LHCN-M2 (cell line): ENCODE results near the gene KRTCAP3. TPM values are rescaled to one million over a fixed set of nuclear protein-coding genes. Genes with fewer than 3 reads are reported as not detected.
A peak's percentile ranks its signal among the peaks of the same experiment; 100 is the strongest.
"Not testable (repeated sequence)": the region's sequence is repeated elsewhere in the genome, so short reads cannot be mapped to it uniquely, and the experiment has no call there.

Experiments
- DNase-seq: peaks from one replicate; pipeline ENCODE4 v3.0.0-alpha.2; 2012; ENCODE audit warnings: low read depth
- polyA plus RNA-seq: library from polyadenylated mRNA; unstranded; fragments of >200 nt; gene quantifications from one replicate; pipeline ENCODE4 v1.2.1, GENCODE V29; 2012; ENCODE audit warnings: missing spikeins
- total RNA-seq: library from RNA; depleted of rRNA; stranded (reverse); fragments of >200 nt; gene quantifications from 2 replicates; pipeline ENCODE4 v1.2.3, GENCODE V29; 2014; rRNA removed

Gene KRTCAP3
- total RNA-seq, result 0.46 TPM in 1 of 2 replicates, not detected in the other
- polyA plus RNA-seq, result 0.60 TPM

- DNase-seq, result no peak
Measured at GRCh38 chr2:27441958-27442919, at the start of gene KRTCAP3. KRTCAP3 (plus strand) TSS chr2:27442381; CDS start chr2:27442413, 32 bp downstream.

DNA sequence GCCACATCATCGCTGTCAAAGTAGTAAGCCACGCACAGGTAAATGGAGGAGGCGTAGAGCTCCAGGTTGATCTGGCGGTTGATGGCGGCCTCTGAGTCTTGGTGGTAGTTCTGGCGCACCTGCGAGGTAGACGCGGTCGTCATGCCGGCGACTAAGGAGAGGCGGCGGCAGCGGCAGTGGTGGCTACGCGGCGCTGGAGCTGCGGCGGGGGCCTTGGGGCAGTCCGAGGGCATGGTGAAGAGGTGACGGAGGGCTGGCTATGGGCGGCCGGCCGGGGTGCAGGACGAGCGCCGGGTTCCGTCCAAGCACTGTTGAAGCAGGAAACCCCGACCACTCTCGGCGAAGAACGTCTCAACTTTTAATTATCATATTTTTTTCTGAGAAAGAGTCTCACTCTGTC, 49.0 kb upstream of the KRTCAP3 start:
- no peak for DNase-seq

DNA sequence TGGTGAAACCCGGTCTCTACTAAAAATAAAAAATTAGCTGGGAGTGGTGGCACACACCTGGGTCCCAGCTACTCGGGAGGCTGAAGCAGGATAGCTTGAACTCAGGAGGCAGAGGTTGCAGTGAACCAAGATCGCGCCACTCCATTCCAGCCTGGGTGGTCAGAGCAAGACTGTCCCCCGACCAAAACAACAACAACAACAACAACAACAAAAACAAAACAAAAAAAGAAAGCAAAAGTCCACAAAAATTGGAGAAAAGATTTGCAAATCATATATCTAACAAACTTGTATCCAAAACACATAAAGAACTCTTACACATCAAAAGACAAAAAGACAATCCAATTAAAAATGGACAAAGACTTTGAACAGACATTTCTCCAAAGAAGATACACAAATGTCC, 43.2 kb upstream of the KRTCAP3 start:
- DNase-seq, result no peak

- peak; percentile 82 for DNase-seq
Measured at GRCh38 chr2:27400348-27401135, 41.6 kb upstream of the KRTCAP3 start.

GRCh38 chr2:27407798-27408491, 34.2 kb upstream of the KRTCAP3 start:
- peak; percentile 63 for DNase-seq

DNA sequence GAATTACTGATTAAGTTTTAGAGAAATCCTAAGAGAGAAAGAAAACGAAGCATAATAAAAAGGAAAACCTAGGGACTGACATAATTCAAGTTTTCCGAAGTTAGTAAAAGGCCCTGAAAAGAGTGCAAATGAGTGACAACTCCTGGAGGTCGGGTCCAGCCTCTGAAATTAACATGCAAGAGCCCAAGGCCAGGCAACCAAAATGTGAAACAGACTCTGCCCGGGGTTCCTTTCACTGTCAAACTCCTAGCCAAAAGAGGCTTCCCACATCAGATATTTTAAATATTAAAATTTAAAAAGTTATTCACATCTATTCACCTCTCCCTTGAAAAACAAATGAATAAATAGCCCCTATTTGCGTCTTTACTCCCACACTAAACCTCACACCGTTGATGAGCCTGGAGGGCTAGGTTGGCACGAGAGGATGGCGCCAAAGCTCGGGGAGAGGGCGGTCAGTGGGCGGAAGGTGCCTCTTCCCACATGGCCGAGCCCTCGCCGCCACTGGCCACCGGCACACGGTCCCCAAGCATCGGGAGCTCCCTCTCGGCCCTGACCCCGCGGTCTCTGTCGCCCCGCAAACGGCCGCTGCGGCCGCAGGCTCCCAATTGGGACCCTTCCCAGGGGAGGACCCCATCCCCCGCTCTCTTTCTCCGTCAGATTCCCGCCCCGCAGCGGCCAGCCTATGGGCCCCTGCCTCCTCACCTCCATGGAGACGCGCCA, 33.4 kb upstream of the KRTCAP3 start:
- DNase-seq, result peak; percentile 21

DNA sequence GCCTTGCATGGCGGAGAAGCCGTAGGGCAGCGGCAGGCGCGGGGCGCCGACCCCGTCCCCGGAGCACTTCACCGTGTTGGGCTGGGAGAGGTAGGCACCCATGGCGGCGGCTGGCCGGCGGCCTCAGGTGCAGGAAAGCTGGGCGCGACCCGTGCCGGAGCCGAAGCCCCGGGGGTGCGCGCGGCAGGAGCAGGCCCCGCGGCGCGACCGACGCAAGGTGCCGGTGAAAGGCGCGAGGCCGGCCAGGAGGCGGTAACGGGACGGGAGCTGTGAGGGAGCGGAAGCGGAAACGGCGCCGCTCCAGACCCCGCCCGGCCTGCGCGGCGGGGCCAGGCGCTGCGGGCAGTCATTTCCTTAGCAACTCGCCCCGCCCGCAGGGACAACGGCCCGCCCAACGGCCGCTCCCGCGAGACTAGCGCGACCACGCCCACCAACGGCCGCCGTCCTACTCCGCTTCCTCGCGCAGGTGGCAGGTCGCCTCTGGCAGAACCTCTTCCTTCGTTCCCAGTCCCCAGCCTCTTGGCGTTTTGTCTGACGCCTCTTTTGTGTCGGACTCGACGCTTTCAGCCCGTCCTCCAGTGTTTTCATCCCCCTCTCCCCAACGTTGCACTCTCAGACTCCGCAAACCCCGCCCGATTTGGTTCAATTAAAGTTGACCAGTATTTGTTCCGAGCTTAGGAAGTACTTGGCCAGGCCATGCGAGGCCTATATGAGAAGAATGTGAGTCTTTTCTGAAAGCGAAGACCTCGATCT, 32.7 kb upstream of the KRTCAP3 start, which contains the start of gene PPM1G:
PPM1G (minus strand) TSS at position 271 of the 753 bp plus-strand sequence; CDS start at position 102, 169 bp downstream.
- peak; percentile 88 for DNase-seq

DNA sequence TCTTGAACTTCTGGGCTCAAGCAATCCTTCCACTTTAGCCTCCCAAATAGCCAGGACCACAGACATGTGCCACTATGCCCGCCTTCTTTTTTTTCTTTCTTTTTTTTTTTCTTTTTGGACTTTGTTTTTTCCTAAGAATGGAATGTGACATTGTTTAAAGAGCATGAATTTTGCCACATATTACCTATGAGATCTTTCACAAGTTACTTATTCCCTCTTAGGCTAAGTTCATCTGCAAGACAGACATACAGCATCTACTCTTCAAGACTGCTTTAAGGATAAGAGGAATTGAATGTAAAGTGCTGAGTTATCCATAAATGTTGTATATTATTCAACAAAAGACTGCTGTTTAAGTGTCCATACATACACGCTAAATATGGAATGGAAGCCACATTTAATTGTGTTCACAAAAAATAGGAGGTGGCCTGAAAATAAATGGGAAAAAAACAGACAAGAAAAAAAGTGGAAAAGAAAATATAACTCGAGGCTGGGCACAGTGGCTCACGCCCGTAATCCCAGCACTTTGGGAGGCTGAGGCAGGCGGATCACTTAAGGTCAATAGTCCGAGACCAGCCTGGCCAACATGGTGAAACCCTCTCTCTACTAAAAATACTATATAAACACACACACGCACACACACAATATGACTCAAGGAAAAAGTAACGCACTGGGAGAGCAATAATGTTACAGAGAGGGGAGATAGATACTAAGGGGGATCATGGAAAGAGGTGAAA, 29.6 kb upstream of the KRTCAP3 start:
- no peak for DNase-seq

DNA sequence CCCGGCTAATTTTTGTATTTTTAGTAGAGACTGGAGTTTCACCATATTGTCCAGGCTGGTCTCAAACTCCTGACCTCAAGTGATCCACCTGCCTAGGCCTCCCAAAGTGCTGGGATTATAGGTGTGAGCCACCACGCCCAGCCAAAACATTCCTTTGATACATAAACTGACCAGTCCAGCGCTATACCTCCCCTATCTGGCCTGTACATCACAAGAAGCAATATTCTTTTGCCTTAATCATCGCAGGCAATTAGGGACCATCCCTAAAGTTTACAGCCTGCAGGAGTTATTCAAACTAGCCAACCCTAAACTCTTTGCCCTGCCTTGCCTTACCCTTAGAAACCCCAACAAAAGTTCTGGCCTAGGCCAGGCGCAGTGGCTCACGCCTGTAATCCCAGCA, 26.0 kb upstream of the KRTCAP3 start:
- DNase-seq, result no peak

DNA sequence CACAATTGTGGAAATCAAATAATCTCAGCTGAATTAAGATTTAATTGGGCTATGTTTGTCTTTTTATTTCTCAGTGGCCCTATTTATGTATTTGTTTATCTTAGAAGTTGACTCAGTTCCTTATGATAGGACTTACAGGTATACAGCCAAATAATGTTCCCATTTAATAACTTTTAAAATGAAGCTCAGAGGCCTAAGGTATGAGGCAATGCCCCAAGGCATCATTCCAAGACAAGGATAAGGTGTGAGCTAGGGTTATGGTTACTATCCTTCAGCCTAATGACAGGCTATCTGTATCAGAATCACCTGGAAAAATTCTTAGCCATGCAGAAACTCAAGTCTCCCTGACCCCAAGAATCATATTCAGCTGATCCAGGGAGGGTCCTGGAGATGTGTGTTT, 21.2 kb upstream of the KRTCAP3 start:
- no peak for DNase-seq

DNA sequence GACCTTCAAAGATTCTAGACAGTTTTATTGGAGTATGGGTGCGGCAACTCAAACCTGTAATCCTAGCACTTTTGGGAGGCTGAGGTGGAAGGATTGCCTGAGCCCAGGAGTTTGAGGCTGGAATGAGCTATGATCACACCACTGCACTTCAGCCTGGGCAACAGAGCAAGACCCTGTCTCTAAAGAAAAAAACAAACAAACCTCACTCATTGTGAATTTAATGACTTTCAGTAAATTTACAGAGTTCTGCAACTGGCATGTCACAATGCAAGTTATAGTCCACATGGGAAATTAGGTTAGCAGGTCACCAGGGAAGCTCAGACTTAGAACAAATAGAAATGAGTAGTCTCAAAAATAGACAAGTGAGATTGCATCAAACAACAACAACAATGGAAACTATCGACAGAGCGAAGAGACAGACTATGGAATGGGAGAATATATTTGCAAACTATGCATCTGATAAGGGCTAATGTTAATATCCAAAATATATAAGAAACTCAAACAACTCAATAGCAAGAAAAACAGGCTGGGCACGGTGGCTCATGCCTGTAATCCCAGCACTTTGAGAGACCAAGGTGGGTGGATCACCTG, 20.4 kb upstream of the KRTCAP3 start:
- DNase-seq, result no peak

DNA sequence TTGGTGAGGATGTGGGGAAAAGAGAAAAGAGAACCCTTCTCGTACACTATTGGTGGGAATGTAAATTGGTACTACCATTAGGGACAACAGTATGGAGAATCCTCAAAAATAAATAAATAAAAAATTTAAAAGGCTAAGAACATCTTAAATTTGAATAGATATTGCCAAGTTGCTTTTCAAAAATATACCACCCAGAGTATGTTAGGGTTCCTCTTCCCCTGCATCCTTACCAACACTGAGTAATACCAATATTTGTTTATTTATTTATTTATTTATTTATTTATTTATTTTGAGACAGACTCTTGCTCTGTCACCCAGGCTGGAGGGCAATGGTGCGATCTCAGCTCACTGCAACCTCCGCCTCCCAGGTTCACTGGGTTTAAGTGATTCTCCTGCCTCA, 19.2 kb upstream of the KRTCAP3 start:
- DNase-seq, result no peak

DNA sequence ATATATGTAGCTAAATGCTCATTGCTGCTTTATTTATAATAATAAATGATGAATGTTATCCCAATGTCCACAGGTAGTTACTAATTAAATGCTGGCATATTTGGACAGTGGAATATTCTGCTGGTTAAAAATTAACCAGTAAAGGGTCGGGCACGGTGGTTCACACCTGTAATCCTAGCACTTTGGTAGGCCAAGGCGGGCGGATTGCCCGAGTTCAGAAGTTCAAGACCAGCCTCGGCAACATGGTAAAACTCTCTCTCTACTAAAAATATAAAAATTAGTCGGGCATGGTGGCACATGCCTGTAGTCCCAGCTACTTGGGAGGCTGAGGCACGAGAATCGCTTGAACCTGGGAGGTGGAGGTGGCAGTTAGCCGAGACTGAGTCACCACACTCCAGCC, 17.1 kb upstream of the KRTCAP3 start:
- DNase-seq, result not testable (repeated sequence)

DNA sequence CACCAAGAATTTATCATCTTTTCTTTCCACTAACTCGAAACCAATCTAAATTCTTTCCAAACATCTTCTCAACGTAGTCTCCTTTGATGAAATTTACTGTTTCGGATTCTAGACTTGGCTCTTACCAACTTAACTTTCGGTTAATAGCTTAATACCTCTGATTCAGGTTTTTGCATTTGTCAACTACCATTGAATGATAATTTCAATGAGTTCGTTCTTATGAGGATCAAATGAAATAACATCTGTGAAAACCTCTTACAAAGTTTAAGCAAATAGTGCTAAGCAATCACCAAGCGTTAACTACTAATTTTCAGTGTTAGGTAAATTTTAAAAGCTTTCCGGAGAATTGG, 14.3 kb upstream of the KRTCAP3 start:
- no peak for DNase-seq

- peak; percentile 84 for DNase-seq
Measured at GRCh38 chr2:27428213-27428977, 13.8 kb upstream of the KRTCAP3 start, which contains the start of gene NRBP1. NRBP1 (plus strand) TSS chr2:27428631; CDS start chr2:27433274, 4,643 bp downstream.

- DNase-seq, result peak; percentile 78
Measured at GRCh38 chr2:27428978-27429541, 13.1 kb upstream of the KRTCAP3 start.

GRCh38 chr2:27431395-27431794, 10.8 kb upstream of the KRTCAP3 start:
- DNase-seq, result peak; percentile 62

- no peak for DNase-seq
Measured at GRCh38 chr2:27435628-27436027, 6.6 kb upstream of the KRTCAP3 start.
